HepG2 (cell line): ENCODE data around the gene DVL3. TPM values are rescaled to one million over a fixed set of nuclear protein-coding genes. Genes with fewer than 3 reads are reported as not detected.
A peak's percentile ranks its signal among the peaks of the same experiment; 100 is the strongest.

Experiments used
- HCFC1 ChIP-seq: fragments of 150-350 bp; IDR thresholded peaks from 2 replicates; pipeline ENCODE4 v1.6.1; 2014; ENCODE audit warnings: low read depth, low read length
- MLLT10 ChIP-seq: sonication (generic); formaldehyde crosslinking; IDR thresholded peaks from 2 replicates; pipeline ENCODE4 v1.4.0; 2020; ENCODE audit warnings: missing genetic modification reagents
- MTA1 ChIP-seq: sonication (generic); formaldehyde crosslinking; IDR thresholded peaks from 2 replicates; pipeline ENCODE4 v1.4.0; 2020; ENCODE audit warnings: missing genetic modification reagents, mild to moderate bottlenecking, borderline replicate concordance
- NR2F6 ChIP-seq, 2 experiments: IDR thresholded peaks; 2 replicates each; pipeline ENCODE4 v1.6.1; 2016; ENCODE audit warnings: antibody characterized with exemption in 1 of 2, mild to moderate bottlenecking in 1 of 2
- PAX8 ChIP-seq: sonication (generic); formaldehyde crosslinking; IDR thresholded peaks from 2 replicates; pipeline ENCODE4 v1.8.0; 2022; ENCODE audit warnings: mild to moderate bottlenecking, missing genetic modification reagents, borderline replicate concordance
- SMAD3 ChIP-seq: sonication (generic); formaldehyde crosslinking; IDR thresholded peaks from 2 replicates; pipeline ENCODE4 v1.4.0; 2020; ENCODE audit warnings: missing genetic modification reagents
- ZFYVE20 ChIP-seq: sonication (generic); formaldehyde crosslinking; IDR thresholded peaks from 2 replicates; pipeline ENCODE4 v1.8.0; 2023; ENCODE audit warnings: low read depth, mild to moderate bottlenecking, moderate library complexity, missing genetic modification reagents, borderline replicate concordance
- ZNF33A ChIP-seq: sonication (generic); formaldehyde crosslinking; IDR thresholded peaks from 2 replicates; pipeline ENCODE4 v1.5.1; 2020; ENCODE audit warnings: missing genetic modification reagents, mild to moderate bottlenecking, moderate library complexity, borderline replicate concordance
- ZNF652 ChIP-seq: IDR thresholded peaks from 2 replicates; pipeline ENCODE4 v1.6.1; 2016; ENCODE audit warnings: low read depth, borderline replicate concordance
- polyA plus RNA-seq, 8 experiments: library from polyadenylated mRNA; depleted of rRNA in 3 of 8; stranded (reverse) in 7 of 8; unstranded in 1 of 8; fragments of >200 nt; fragmentation: Illumina TruSeq in 4 of 8; extraction: Trizol in 4 of 8; gene quantifications; 2 replicates each; pipeline versions ENCODE4 v1.2.1 to v1.2.3, GENCODE V29; 2011 to 2016; ENCODE audit warnings: low read depth in 4 of 8, missing spikeins in 1 of 8, mixed read lengths in 1 of 8; ENCODE audit not compliant: insufficient read depth in 1 of 8
- total RNA-seq, 5 experiments: library from RNA; depleted of rRNA; stranded (reverse); fragments of >200 nt; fragmentation: Illumina TruSeq; extraction: Trizol; gene quantifications; 2 replicates each; pipeline ENCODE4 v1.2.3, GENCODE V29; 2016; ENCODE audit warnings: low read depth in 1 of 5
- TF ChIP-seq, protein P1 (sequence below): sonication (generic); formaldehyde crosslinking; IDR thresholded peaks from 2 replicates; pipeline ENCODE4 v1.8.1; 2023; ENCODE audit warnings: mild to moderate bottlenecking, missing genetic modification reagents
- TF ChIP-seq, protein P2 (sequence below): sonication (generic); formaldehyde crosslinking; IDR thresholded peaks from 2 replicates; pipeline ENCODE4 v1.4.0; 2020; ENCODE audit warnings: mild to moderate bottlenecking, missing genetic modification reagents
- TF ChIP-seq, protein P3 (sequence below), 2 experiments: fragments of 450-650 bp in 1 of 2; sonication (generic) in 1 of 2; formaldehyde crosslinking in 1 of 2; IDR thresholded peaks; 2 replicates each; pipeline versions ENCODE4 v1.6.1 to v1.8.0; 2016 to 2022; ENCODE audit warnings: antibody characterized with exemption in 1 of 2, mild to moderate bottlenecking in 1 of 2, missing genetic modification reagents in 1 of 2
- TF ChIP-seq, protein P4 (sequence below): sonication (generic); formaldehyde crosslinking; IDR thresholded peaks from 2 replicates; pipeline ENCODE4 v1.4.0; 2020; ENCODE audit warnings: missing genetic modification reagents, borderline replicate concordance
- TF ChIP-seq, protein P5 (sequence below): fragments of 450-650 bp; IDR thresholded peaks from 2 replicates; pipeline ENCODE4 v1.6.1; 2017

The DVL3 gene
- total and polyA plus RNA-seq, 2 of the 13 experiments (the other 11 are each of a cell fraction or from before 2014, with no cell fraction given): 29.0 to 36.1 TPM

DNA sequence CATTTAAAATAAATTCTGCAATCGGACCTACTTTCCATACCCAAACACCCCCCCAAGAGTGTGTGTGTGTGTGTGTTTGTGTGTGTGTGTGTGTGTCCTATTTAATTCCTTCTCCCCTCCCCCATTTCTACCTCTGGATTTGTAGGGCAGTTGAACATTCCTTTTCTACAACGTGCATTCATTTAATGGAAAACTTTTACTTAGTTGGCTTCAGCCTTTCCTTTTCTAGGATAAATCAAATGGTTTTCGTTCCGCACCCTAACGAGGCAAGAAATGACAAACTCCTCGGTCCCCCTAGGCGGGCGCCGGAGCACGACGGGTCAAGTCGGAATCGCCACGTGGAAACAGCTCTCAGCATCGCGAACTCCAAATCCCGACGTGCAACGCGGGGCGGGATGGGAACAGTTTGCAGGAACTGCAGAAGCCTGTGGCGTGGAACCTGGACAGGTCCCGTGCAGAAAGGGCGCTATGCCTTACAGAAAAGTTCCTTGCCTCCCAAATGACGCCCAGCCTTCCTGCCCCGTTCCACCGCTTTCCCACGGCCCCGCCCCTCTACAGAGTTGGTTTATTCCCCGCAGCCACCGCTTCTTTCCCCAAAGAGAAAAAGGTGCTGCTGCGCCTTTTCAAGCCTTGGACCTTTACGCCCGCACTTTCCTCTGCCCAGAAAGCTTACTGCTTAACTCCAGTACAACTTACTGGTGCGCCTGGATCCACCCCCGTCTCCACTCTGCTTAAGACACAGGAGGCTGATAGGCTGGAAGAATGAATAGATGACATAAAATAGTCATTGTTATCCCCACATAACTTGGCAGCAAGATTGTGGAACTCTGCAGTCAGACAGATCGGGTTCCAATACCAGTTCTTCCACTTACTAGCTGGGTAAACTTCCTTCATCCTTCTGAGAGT, 21.1 kb upstream of the DVL3 start (continued):
- TF ChIP-seq MTA1 (CRISPR knock-in tag): no peak; the same call in 1 of the 2 replicates
- no peak for TF ChIP-seq MLLT10 (CRISPR knock-in tag)
- TF ChIP-seq, protein P1, sequence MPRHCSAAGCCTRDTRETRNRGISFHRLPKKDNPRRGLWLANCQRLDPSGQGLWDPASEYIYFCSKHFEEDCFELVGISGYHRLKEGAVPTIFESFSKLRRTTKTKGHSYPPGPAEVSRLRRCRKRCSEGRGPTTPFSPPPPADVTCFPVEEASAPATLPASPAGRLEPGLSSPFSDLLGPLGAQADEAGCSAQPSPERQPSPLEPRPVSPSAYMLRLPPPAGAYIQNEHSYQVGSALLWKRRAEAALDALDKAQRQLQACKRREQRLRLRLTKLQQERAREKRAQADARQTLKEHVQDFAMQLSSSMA: peak; percentile 55; the same call in 1 of the 2 replicates
- no peak for TF ChIP-seq ZFYVE20 (CRISPR knock-in tag)
- TF ChIP-seq ZNF652 (CRISPR knock-in tag): peak; percentile 63
- TF ChIP-seq, protein P2, sequence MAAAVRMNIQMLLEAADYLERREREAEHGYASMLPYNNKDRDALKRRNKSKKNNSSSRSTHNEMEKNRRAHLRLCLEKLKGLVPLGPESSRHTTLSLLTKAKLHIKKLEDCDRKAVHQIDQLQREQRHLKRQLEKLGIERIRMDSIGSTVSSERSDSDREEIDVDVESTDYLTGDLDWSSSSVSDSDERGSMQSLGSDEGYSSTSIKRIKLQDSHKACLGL (CRISPR knock-in tag): peak; percentile 78
- TF ChIP-seq, protein P3, sequence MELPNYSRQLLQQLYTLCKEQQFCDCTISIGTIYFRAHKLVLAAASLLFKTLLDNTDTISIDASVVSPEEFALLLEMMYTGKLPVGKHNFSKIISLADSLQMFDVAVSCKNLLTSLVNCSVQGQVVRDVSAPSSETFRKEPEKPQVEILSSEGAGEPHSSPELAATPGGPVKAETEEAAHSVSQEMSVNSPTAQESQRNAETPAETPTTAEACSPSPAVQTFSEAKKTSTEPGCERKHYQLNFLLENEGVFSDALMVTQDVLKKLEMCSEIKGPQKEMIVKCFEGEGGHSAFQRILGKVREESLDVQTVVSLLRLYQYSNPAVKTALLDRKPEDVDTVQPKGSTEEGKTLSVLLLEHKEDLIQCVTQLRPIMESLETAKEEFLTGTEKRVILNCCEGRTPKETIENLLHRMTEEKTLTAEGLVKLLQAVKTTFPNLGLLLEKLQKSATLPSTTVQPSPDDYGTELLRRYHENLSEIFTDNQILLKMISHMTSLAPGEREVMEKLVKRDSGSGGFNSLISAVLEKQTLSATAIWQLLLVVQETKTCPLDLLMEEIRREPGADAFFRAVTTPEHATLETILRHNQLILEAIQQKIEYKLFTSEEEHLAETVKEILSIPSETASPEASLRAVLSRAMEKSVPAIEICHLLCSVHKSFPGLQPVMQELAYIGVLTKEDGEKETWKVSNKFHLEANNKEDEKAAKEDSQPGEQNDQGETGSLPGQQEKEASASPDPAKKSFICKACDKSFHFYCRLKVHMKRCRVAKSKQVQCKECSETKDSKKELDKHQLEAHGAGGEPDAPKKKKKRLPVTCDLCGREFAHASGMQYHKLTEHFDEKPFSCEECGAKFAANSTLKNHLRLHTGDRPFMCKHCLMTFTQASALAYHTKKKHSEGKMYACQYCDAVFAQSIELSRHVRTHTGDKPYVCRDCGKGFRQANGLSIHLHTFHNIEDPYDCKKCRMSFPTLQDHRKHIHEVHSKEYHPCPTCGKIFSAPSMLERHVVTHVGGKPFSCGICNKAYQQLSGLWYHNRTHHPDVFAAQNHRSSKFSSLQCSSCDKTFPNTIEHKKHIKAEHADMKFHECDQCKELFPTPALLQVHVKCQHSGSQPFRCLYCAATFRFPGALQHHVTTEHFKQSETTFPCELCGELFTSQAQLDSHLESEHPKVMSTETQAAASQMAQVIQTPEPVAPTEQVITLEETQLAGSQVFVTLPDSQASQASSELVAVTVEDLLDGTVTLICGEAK (IDR thresholded peaks at IDR 0.05): no peak
- TF ChIP-seq, protein P3 (CRISPR knock-in tag; IDR thresholded peaks at IDR 0.05): peak; percentile 44; the same call in 1 of the 2 replicates
- TF ChIP-seq HCFC1: peak; percentile 75
- TF ChIP-seq SMAD3 (CRISPR knock-in tag): no peak; the same call in 1 of the 2 replicates
- TF ChIP-seq, protein P4, sequence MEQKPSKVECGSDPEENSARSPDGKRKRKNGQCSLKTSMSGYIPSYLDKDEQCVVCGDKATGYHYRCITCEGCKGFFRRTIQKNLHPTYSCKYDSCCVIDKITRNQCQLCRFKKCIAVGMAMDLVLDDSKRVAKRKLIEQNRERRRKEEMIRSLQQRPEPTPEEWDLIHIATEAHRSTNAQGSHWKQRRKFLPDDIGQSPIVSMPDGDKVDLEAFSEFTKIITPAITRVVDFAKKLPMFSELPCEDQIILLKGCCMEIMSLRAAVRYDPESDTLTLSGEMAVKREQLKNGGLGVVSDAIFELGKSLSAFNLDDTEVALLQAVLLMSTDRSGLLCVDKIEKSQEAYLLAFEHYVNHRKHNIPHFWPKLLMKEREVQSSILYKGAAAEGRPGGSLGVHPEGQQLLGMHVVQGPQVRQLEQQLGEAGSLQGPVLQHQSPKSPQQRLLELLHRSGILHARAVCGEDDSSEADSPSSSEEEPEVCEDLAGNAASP: no peak
- TF ChIP-seq PAX8 (CRISPR knock-in tag): no peak
- TF ChIP-seq ZNF33A: peak; percentile 69; the same call in 1 of the 2 replicates
- TF ChIP-seq, protein P5, sequence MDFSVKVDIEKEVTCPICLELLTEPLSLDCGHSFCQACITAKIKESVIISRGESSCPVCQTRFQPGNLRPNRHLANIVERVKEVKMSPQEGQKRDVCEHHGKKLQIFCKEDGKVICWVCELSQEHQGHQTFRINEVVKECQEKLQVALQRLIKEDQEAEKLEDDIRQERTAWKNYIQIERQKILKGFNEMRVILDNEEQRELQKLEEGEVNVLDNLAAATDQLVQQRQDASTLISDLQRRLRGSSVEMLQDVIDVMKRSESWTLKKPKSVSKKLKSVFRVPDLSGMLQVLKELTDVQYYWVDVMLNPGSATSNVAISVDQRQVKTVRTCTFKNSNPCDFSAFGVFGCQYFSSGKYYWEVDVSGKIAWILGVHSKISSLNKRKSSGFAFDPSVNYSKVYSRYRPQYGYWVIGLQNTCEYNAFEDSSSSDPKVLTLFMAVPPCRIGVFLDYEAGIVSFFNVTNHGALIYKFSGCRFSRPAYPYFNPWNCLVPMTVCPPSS: no peak
- TF ChIP-seq NR2F6 (IDR thresholded peaks at IDR 0.05): no peak
- peak; percentile 46; the same call in 1 of the 2 replicates for TF ChIP-seq NR2F6 (CRISPR knock-in tag; IDR thresholded peaks at IDR 0.05)
